HG03439 (cell line): ENCODE results near the gene SYTL2.
"Not testable (repeated sequence)": the region's sequence is repeated elsewhere in the genome, so short reads cannot be mapped to it uniquely, and the experiment has no call there.

Experiments used
- ATAC-seq: cut with Tn5 transposase; IDR thresholded peaks from one replicate; pipeline ENCODE4 v1.9.1; 2021; ENCODE audit warnings: mild to moderate bottlenecking, moderate library complexity; ENCODE audit not compliant: unreplicated experiment

SYTL2 gene

GRCh38 chr11:85661972-85662664, 148.8 kb downstream of the SYTL2 start:
- no peak for ATAC-seq

GRCh38 chr11:85658180-85658579, 152.8 kb downstream of the SYTL2 start:
- ATAC-seq = no peak

GRCh38 chr11:85656777-85657176, 154.2 kb downstream of the SYTL2 start:
- no peak for ATAC-seq

GRCh38 chr11:85654343-85654742, 156.6 kb downstream of the SYTL2 start:
- ATAC-seq = not testable (repeated sequence)

- ATAC-seq = no peak
These were observed 158.0 kb downstream of the SYTL2 start for GRCh38 chr11:85652786-85653447.

GRCh38 chr11:85651118-85651517, 159.8 kb downstream of the SYTL2 start:
- no peak for ATAC-seq

- ATAC-seq = peak; percentile 99
These were observed 163.2 kb downstream of the SYTL2 start, which contains the start of gene TMEM126A for GRCh38 chr11:85647604-85648299. Gene TMEM126A (plus strand): TSS chr11:85647967. CDS start chr11:85650256, 2,289 bp downstream.

GRCh38 chr11:85647078-85647477, 163.9 kb downstream of the SYTL2 start:
- peak; percentile 6 for ATAC-seq
